Measurements from ENCODE around the gene TRIM39. TPM values are rescaled to one million over a fixed set of nuclear protein-coding genes. Genes with fewer than 3 reads are reported as not detected.

Gene TRIM39
- total and polyA plus RNA-seq, 3 donors from 2014 or later, result 30.6 to 58.1 (median 33.6) TPM

- DNase-seq, result no peak
- Histone ChIP-seq H3K4me3 (no peak overlapping the region), H3K36me3 (ENCODE audit: low read depth, missing control alignments) (no peaks in the 10 kb centered on the region), H3K4me1 (no peaks in the 10 kb centered on the region), H3K27ac (no peak overlapping the region), H3K9me3 (no peaks in the 10 kb centered on the region), H3K27me3 (no peaks in the 10 kb centered on the region)
- WGBS, 2 donors, result 68 to 73% methylated on average over 2 of the region's 2 CpGs
- intact Hi-C loops (cut with DNase I; ENCODE audit: low total_unique reads), result no loop called here
- TF ChIP-seq POLR2A (IDR thresholded peaks at IDR 0.05) (no peak), CTCF (IDR thresholded peaks at IDR 0.05) (no peak)
These were observed 7.5 kb downstream of the TRIM39 start for GRCh38 chr6:30334075-30334783.

DNA sequence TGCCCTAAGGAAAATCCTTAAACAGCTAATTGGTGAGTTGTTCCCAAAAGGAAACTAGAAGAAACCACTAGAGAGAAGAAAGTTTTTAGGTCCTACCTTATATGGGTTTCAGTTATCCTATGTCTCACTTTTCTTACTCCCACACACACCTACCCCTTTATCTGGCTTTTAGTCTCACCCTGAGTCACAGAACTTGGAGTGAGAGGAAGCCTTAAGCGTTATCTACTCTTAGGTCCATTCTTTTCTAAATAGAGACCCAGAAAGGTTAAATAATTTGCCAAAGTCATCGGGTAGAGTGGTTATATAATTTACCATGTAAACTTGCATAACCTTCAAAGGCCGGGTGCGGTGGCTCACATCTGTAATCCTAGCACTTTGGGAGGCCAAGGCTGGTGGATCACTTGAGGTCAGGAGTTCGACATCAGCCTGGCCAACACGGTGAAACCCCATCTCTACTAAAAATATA, 13.9 kb downstream of the TRIM39 start:
- DNase-seq, result no peak
- H3K4me3 ChIP-seq, result no peak overlapping the region
- no peaks in the 10 kb centered on the region for H3K27me3 ChIP-seq
- H3K27ac ChIP-seq, result no peak overlapping the region
- H3K9me3 ChIP-seq, result no peaks in the 10 kb centered on the region
- WGBS, 2 donors, result 84 to 88% methylated on average over 6 of the region's 6 CpGs
- TF ChIP-seq POLR2A (IDR thresholded peaks at IDR 0.05) (no peak), CTCF (IDR thresholded peaks at IDR 0.05) (no peak)
- H3K4me1 ChIP-seq, result no peaks in the 10 kb centered on the region
- H3K36me3 ChIP-seq (ENCODE audit: low read depth, missing control alignments), result no peaks in the 10 kb centered on the region
- intact Hi-C loops (cut with DNase I; ENCODE audit: low total_unique reads), result no loop called here

DNA sequence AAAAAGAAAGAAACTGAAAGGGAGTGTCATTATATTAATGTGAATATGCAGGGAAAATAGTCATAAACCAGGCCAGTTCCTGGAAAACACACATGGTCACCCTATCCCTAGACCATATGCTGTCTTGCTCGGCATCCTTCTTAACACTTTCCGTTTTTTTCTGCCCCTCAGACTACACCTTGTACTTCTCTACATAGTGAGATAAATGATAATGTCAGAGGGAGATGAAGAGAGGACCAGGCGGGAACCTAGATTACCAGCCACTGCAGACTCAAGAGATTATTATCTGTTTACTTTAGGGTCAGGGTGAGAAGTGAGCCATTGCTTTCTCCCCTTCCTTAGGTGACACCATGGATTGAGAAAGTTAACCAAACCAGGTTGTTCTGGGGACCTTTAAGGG, 14.5 kb downstream of the TRIM39 start:
- TF ChIP-seq CTCF (IDR thresholded peaks at IDR 0.05), result no peak
- intact Hi-C loops (cut with DNase I; ENCODE audit: low total_unique reads), result no loop called here
- WGBS, 2 donors, result 95 to 96% methylated on average over 3 of the region's 3 CpGs
- no peak for DNase-seq
- H3K27ac ChIP-seq, result no peak overlapping the region
- H3K4me1 ChIP-seq, result no peaks in the 10 kb centered on the region
- no peaks in the 10 kb centered on the region for H3K36me3 ChIP-seq (ENCODE audit: low read depth, missing control alignments)
- no peak overlapping the region for H3K4me3 ChIP-seq
- no peaks in the 10 kb centered on the region for H3K27me3 ChIP-seq
- no peaks in the 10 kb centered on the region for H3K9me3 ChIP-seq

GRCh38 chr6:30341728-30342127, 15.0 kb downstream of the TRIM39 start:
- WGBS, 2 donors, result 92 to 93% methylated on average over 16 of the region's 16 CpGs
- no peaks in the 10 kb centered on the region for H3K9me3 ChIP-seq
- no peaks in the 10 kb centered on the region for H3K36me3 ChIP-seq (ENCODE audit: low read depth, missing control alignments)
- no peaks in the 10 kb centered on the region for H3K27me3 ChIP-seq
- H3K4me3 ChIP-seq, result no peak overlapping the region
- intact Hi-C loops (cut with DNase I; ENCODE audit: low total_unique reads), result no loop called here
- H3K4me1 ChIP-seq, result no peaks in the 10 kb centered on the region
- TF ChIP-seq POLR2A (IDR thresholded peaks at IDR 0.05) (no peak), CTCF (IDR thresholded peaks at IDR 0.05) (no peak)
- H3K27ac ChIP-seq, result no peak overlapping the region
- DNase-seq, result no peak

All from testis (tissue), 3 donors.